ENCODE results near the gene LIPT2. TPM values are rescaled to one million over a fixed set of nuclear protein-coding genes. Genes with fewer than 3 reads are reported as not detected.

Gene LIPT2
- total RNA-seq, 1 experiment from 2014 or later, result 9.3 TPM

- in situ Hi-C loops (cut with HindIII; ENCODE audit: low pct_unique_long_range_greater_than_20kb, low sequenced_read_pairs), result no loop called here
- DNase-seq (ENCODE audit: low read depth, low spot score), result peak; percentile 82
Measured at GRCh38 chr11:74453373-74453975, 40.0 kb downstream of the LIPT2 start.

GRCh38 chr11:74452366-74452765, 41.2 kb downstream of the LIPT2 start:
- DNase-seq (ENCODE audit: low read depth, low spot score), result no peak
- in situ Hi-C loops (cut with HindIII; ENCODE audit: low pct_unique_long_range_greater_than_20kb, low sequenced_read_pairs), result no loop called here

- DNase-seq (ENCODE audit: low read depth, low spot score), result no peak
- in situ Hi-C loops (cut with HindIII; ENCODE audit: low pct_unique_long_range_greater_than_20kb, low sequenced_read_pairs), result no loop called here
Measured at GRCh38 chr11:74450318-74450717, 43.2 kb downstream of the LIPT2 start.

GRCh38 chr11:74449369-74449931, 44.1 kb downstream of the LIPT2 start:
- peak; percentile 94 for DNase-seq (ENCODE audit: low read depth, low spot score)
- in situ Hi-C loops (cut with HindIII; ENCODE audit: low pct_unique_long_range_greater_than_20kb, low sequenced_read_pairs), result no loop called here

GRCh38 chr11:74447720-74448119, 45.8 kb downstream of the LIPT2 start:
- DNase-seq (ENCODE audit: low read depth, low spot score), result no peak
- in situ Hi-C loops (cut with HindIII; ENCODE audit: low pct_unique_long_range_greater_than_20kb, low sequenced_read_pairs), result no loop called here

- no peak for DNase-seq (ENCODE audit: low read depth, low spot score)
- in situ Hi-C loops (cut with HindIII; ENCODE audit: low pct_unique_long_range_greater_than_20kb, low sequenced_read_pairs), result no loop called here
Measured at GRCh38 chr11:74446532-74446938, 47.0 kb downstream of the LIPT2 start.

DNA sequence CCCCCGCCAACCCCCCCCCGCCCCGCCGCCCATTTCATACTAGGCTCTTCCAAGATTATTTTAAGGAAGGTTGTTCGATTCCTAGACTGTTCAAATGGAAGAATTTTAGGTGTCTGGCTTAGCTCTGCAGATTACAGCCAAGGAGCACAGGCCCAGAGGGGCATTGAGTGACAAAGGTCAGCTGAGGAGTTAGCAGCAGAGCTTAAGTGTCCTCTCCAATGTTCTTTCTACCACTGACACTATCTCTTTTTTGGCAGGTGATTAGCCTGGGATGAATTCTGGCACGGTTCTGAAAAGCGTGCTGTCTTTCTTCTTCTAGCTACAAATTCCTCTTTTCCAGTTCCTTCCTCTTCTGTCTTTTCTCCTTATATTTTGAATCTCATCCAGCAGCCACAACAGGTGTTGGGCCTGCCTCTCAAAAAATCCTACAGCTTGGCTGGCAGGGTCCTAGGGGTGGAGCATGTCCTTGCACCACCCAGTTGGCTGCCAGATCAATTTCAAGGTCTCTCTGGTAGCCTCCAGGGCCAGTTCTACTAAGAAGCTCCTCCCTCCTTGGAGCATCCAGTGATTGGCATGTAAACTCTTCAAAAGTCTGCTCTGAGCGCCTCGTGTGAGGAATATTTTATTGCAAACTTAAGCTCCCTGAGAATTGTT, 49.2 kb downstream of the LIPT2 start:
- no peak for DNase-seq (ENCODE audit: low read depth, low spot score)
- in situ Hi-C loops (cut with HindIII; ENCODE audit: low pct_unique_long_range_greater_than_20kb, low sequenced_read_pairs), result no loop called here

GRCh38 chr11:74443071-74443864, 50.3 kb downstream of the LIPT2 start:
- in situ Hi-C loops (cut with HindIII; ENCODE audit: low pct_unique_long_range_greater_than_20kb, low sequenced_read_pairs), result no loop called here
- DNase-seq (ENCODE audit: low read depth, low spot score), result peak; percentile 28

DNA sequence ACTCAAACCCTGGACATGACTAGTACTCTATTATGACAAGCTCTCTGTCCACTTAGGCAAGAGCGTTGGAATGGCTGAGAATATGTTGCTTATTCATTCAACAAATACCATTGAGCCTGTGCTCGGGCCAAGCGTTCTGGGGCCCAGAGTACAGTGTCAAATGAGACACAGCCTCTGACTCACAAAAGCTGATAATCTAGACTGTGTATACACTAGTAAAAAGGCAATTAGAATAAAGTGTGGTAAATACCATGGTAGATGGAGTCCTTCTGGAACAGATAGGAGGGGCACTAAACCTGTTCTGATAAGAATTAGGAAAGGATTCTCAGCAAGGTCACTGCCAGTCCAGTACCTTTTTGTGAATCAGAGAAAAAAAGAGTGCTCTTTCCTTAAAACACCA, 50.9 kb downstream of the LIPT2 start:
- no peak for DNase-seq (ENCODE audit: low read depth, low spot score)
- in situ Hi-C loops (cut with HindIII; ENCODE audit: low pct_unique_long_range_greater_than_20kb, low sequenced_read_pairs), result no loop called here

Small RNAs within 50 kb of the gene (small RNA-seq; reads per million reads assigned to genes)
- 0 reads per million in 2 experiments for gene CYCSP27

Other genes with a start within 250 kb of the LIPT2 start
- gene P4HA3, start 182.1 kb downstream of the LIPT2 start, total RNA-seq (2014; rRNA removed; shearing (Covaris generic)), result 2.2 and 2.6 TPM in 2 replicates
- 0.67 and 0.92 TPM in 2 replicates for gene PGM2L1, start 95.3 kb downstream of the LIPT2 start, total RNA-seq (2014; rRNA removed; shearing (Covaris generic))
- not detected in 2 replicates for gene KCNE3, start 26.2 kb downstream of the LIPT2 start, total RNA-seq (2014; rRNA removed; shearing (Covaris generic))
- 16.1 and 17.5 TPM in 2 replicates for gene POLD3, start 98.9 kb upstream of the LIPT2 start, total RNA-seq (2014; rRNA removed; shearing (Covaris generic))
- gene CHRDL2, start 237.7 kb upstream of the LIPT2 start, total RNA-seq (2014; rRNA removed; shearing (Covaris generic)), result 3.6 TPM in 1 of 2 replicates, not detected in the other

Measured in SK-MEL-5 (cell line).